ENCODE data around the gene GFOD1. TPM values are rescaled to one million over a fixed set of nuclear protein-coding genes. Genes with fewer than 3 reads are reported as not detected.

GFOD1 gene
- total RNA-seq, 1 experiment from 2014 or later: 6.1 TPM

- H4K8ac ChIP-seq (replicated peaks; ENCODE audit: insufficient read length, low read depth, low read length): no peak overlapping the region
- Mint-ChIP-seq H3K27ac (no peak overlapping the region), H3K27me3 (ENCODE audit: low read depth) (peaks cover 46% of the 10 kb centered on the region)
Observed at GRCh38 chr6:13490402-13490801, 3.0 kb upstream of the GFOD1 start.

More at GRCh38 chr6:13490402-13490801, 3.0 kb upstream of the GFOD1 start:
- H3K4me1 Mint-ChIP-seq: peaks cover 17 to 24% of the 10 kb centered on the region in 2 experiments
- Histone ChIP-seq H3K4ac (ENCODE audit: low read depth, low read length) (no peak overlapping the region), H4K5ac (ENCODE audit: insufficient read length, low read depth, low read length) (no peak overlapping the region), H4K20me1 (ENCODE audit: control insufficient read depth, insufficient read depth, insufficient read length) (no peaks in the 10 kb centered on the region), H3K9me3 (ENCODE audit: control insufficient read depth, low read depth, low read length) (no peaks in the 10 kb centered on the region), H2AK5ac (ENCODE audit: insufficient read length, low read length) (no peak overlapping the region), H3T11ph (ENCODE audit: low read length) (no peak overlapping the region), H3K79me1 (ENCODE audit: insufficient read depth, low read depth, low read length, poor library complexity, severe bottlenecking) (no peaks in the 10 kb centered on the region), H3K4me2 (ENCODE audit: insufficient read depth, insufficient read length, low read length) (no peak overlapping the region), H3K56ac (ENCODE audit: insufficient read length, low read depth, low read length) (no peak overlapping the region), H4K91ac (ENCODE audit: insufficient read length, low read depth, low read length) (no peak overlapping the region), H2BK20ac (ENCODE audit: low read depth, low read length, poor library complexity, severe bottlenecking) (no peak overlapping the region), H3K14ac (ENCODE audit: insufficient read depth, low read length) (no peak overlapping the region), H3K23ac (ENCODE audit: insufficient read length, low read depth, low read length) (no peak overlapping the region), H3K79me2 (ENCODE audit: insufficient read depth, low read length) (no peaks in the 10 kb centered on the region), H3K18ac (ENCODE audit: insufficient read length, low read depth, low read length) (no peak overlapping the region), H3K23me2 (ENCODE audit: insufficient read length, low read depth, low read length, poor library complexity, severe bottlenecking) (peaks cover 25% of the 10 kb centered on the region), H2BK5ac (ENCODE audit: insufficient read length, low read length) (no peak overlapping the region), H3K27ac (ENCODE audit: insufficient read length, low read depth, low read length) (no peak overlapping the region), H2BK12ac (ENCODE audit: insufficient read length, low read depth, low read length) (no peak overlapping the region), H2BK120ac (ENCODE audit: low read depth, low read length, poor library complexity, severe bottlenecking) (no peak overlapping the region), H3K4me1 (ENCODE audit: insufficient read depth, low read length) (peaks cover 3% of the 10 kb centered on the region; the same call in 1 of the 2 replicates), H2AFZ (ENCODE audit: low read length) (no peak overlapping the region), H3K27me3 (ENCODE audit: insufficient read depth, low read length) (peaks cover 11% of the 10 kb centered on the region; the same call in 1 of the 2 replicates), H2BK15ac (ENCODE audit: low read depth, low read length) (no peak overlapping the region), H3K9ac (ENCODE audit: extremely low read depth, insufficient read length, low read length) (no peak overlapping the region)
- no peak for DNase-seq
- no peak for TF ChIP-seq CTCF (conservative IDR thresholded peaks at IDR 0.05)
- no peak overlapping the region for H3K4me3 Mint-ChIP-seq
- WGBS (ENCODE audit: extremely low coverage, insufficient read length, low lambda C conversion rate): no CpG with 5 or more reads among the region's 3 CpGs
- no peaks in the 10 kb centered on the region; a peak in 1 of 5 replicates for H3K9me3 Mint-ChIP-seq
- no peaks in the 10 kb centered on the region for H3K36me3 Mint-ChIP-seq (ENCODE audit: insufficient read depth in 1 of 3, low read depth in 3 of 3)
